Keratinocyte (primary cell): ENCODE results near the gene DVL2. TPM values are rescaled to one million over a fixed set of nuclear protein-coding genes. Genes with fewer than 3 reads are reported as not detected.
A peak's percentile ranks its signal among the peaks of the same experiment; 100 is the strongest.

Experiments used
- DNase-seq: peaks from one replicate; pipeline ENCODE4 v3.0.0-alpha.2; 2011; ENCODE audit warnings: low read depth, missing footprints, low spot score
- FAIRE-seq: peaks from 2 replicates; lab custom pipeline; 2011; peaks lifted over from hg19 to GRCh38; lab: Jason Lieb, UNC
- H2AFZ ChIP-seq: 2 replicates; pipeline ENCODE4 v1.6.0; 2012; ENCODE audit warnings: low read length, control low read depth, inconsistent platforms; ENCODE audit not compliant: control insufficient read depth
- H3K27ac ChIP-seq: 2 replicates; pipeline ENCODE4 v1.5.1; 2011; ENCODE audit warnings: low read length; ENCODE audit not compliant: control insufficient read depth, insufficient read depth
- H3K27me3 ChIP-seq: 3 replicates; pipeline ENCODE4 v1.6.0; 2011; ENCODE audit warnings: low read length; ENCODE audit not compliant: control insufficient read depth, insufficient read depth; ENCODE audit errors: extremely low read depth
- H3K36me3 ChIP-seq, 2 experiments: 2 replicates in 1 of 2; 3 replicates in 1 of 2; pipeline ENCODE4 v1.5.1; 2011; ENCODE audit warnings: low read length in 2 of 2, mild to moderate bottlenecking in 1 of 2; ENCODE audit not compliant: control insufficient read depth in 2 of 2, insufficient read depth in 2 of 2; ENCODE audit errors: extremely low read depth in 1 of 2
- H3K4me1 ChIP-seq: 3 replicates; pipeline ENCODE4 v1.5.1; 2011; ENCODE audit warnings: low read length; ENCODE audit not compliant: control insufficient read depth, insufficient read depth; ENCODE audit errors: extremely low read depth
- H3K4me2 ChIP-seq: 3 replicates; pipeline ENCODE4 v1.6.0; 2011; ENCODE audit warnings: low read depth, low read length; ENCODE audit not compliant: control insufficient read depth, insufficient read depth; ENCODE audit errors: extremely low read depth
- H3K4me3 ChIP-seq, 3 experiments: fragments of 200-600 bp in 1 of 3; sonication (generic) in 1 of 3; 2 replicates in 2 of 3; 3 replicates in 1 of 3; pipeline ENCODE4 v1.5.1; 2011 to 2016; ENCODE audit warnings: low read length in 3 of 3, mild to moderate bottlenecking in 3 of 3, control low read depth in 2 of 3, inconsistent platforms in 1 of 3, low read depth in 1 of 3, mixed read lengths in 1 of 3, mixed run types in 1 of 3, moderate library complexity in 1 of 3; ENCODE audit not compliant: control insufficient read depth in 2 of 3, insufficient read depth in 2 of 3; ENCODE audit errors: extremely low read depth in 1 of 3
- H3K79me2 ChIP-seq: 2 replicates; pipeline ENCODE4 v1.6.0; 2012; ENCODE audit warnings: low read length; ENCODE audit not compliant: control insufficient read depth, insufficient read depth
- H3K9ac ChIP-seq: 3 replicates; pipeline ENCODE4 v1.6.0; 2011; ENCODE audit warnings: low read length; ENCODE audit not compliant: control insufficient read depth, insufficient read depth; ENCODE audit errors: extremely low read depth
- H3K9me1 ChIP-seq: 3 replicates; pipeline ENCODE4 v1.6.0; 2011; ENCODE audit warnings: low read length; ENCODE audit not compliant: control insufficient read depth, insufficient read depth; ENCODE audit errors: extremely low read depth
- H3K9me3 ChIP-seq: 2 replicates; pipeline ENCODE4 v1.5.1; 2012; ENCODE audit warnings: low read depth, low read length; ENCODE audit not compliant: control insufficient read depth
- H4K20me1 ChIP-seq: 3 replicates; pipeline ENCODE4 v1.6.0; 2011; ENCODE audit warnings: low read length; ENCODE audit not compliant: control insufficient read depth, insufficient read depth; ENCODE audit errors: extremely low read depth
- EZH2 ChIP-seq: IDR thresholded peaks from one replicate; pipeline ENCODE4 v1.6.1; 2012; ENCODE audit warnings: inconsistent platforms, mild to moderate bottlenecking, low read length, moderate library complexity
- dilution Hi-C: fragments of 300-500 bp; cut with MboI; formaldehyde crosslinking; loops from one replicate; pipeline ENCODE4 v1.7.0; 2020; ENCODE audit warnings: low sequenced_read_pairs; ENCODE audit not compliant: extremely low pct_ligation_motif_present
- polyA plus RNA-seq, 5 experiments: library from polyadenylated mRNA; depleted of rRNA in 3 of 5; stranded (reverse) in 3 of 5; stranded (forward) in 1 of 5; unstranded in 1 of 5; fragments of >200 nt; gene quantifications; 1 replicate in 1 of 5; 2 replicates in 3 of 5; 3 replicates in 1 of 5; pipeline versions ENCODE4 v1.2.1 to v1.2.3, GENCODE V29; 2011 to 2012; ENCODE audit warnings: missing spikeins in 2 of 5, low read depth in 1 of 5, low replicate concordance in 1 of 5
- TF ChIP-seq, protein P1 (sequence below), 3 experiments: IDR thresholded peaks in 1 of 3; conservative IDR thresholded peaks in 1 of 3; optimal IDR thresholded peaks in 1 of 3; 2 replicates in 2 of 3; 3 replicates in 1 of 3; pipeline versions ENCODE3 to v1.5.1; 2011; ENCODE audit warnings: low read length in 3 of 3, mild to moderate bottlenecking in 3 of 3, moderate library complexity in 2 of 3, control low read depth in 1 of 3, inconsistent platforms in 1 of 3; ENCODE audit not compliant: insufficient read depth in 2 of 3; ENCODE audit errors: extremely low read depth in 1 of 3

The DVL2 gene
- polyA plus RNA-seq, 1 donor (not counting 4 experiments of a cell fraction or from before 2014, with no cell fraction given): 3.7 TPM

DNA sequence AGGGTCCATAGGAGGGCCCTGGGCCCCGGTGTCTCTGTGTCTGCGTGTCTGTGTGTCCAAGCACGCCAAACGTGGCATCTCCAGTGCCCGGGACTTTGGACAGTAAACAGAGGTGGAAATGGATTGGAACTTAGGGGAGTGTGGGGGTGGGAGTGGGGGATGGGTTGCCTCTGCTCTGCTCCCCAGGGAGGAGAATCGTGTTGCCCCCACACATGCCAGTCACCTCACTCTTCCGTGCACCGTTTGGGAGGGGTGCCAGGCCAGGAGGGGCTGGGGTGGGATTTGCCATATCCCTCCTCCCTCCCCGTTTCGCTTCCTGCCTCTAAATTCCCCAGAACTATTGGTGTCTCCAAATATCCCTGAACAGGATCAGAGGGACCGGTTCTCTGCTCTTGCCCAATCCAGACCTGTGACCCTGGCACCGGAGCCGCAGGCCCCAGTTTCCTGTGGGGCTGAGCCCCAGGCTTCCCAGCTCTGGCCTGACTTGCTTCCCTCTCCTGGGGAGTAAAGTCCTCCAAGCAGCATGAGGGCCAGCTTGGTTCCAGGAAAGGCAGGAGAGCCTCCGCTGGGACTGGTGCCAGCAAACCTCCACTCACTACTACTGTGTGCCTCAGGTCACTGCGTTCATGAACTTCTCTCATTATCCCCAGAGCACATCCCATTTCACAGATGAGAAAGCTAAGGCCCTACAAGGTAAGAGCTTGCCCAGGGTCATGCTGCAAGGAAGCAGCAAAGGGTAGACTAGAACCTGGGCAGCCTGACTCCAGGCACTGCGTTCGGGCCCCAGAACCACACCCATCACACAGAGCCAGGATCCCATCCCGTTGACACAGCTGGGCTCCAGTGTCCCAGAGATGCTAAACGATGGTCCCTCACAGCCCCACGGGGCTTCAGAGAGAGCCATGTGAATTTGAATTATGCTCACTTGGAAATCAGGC, 54.7 kb downstream of the DVL2 start, which contains the start of gene ASGR1:
Gene ASGR1 (minus strand): TSS at position 54 of the 938 bp plus-strand sequence. CDS start 807 bp downstream, outside the sequence.
- H3K79me2 ChIP-seq: no peaks in the 10 kb centered on the region
- FAIRE-seq: no peak
- peaks cover 7% of the 10 kb centered on the region for H3K4me1 ChIP-seq
- no peak for DNase-seq
- H3K4me3 ChIP-seq: no peak within 1 kb of the TSS
- peak within 1 kb of the TSS; percentile 61 for H3K4me2 ChIP-seq
- TF ChIP-seq, protein P1, sequence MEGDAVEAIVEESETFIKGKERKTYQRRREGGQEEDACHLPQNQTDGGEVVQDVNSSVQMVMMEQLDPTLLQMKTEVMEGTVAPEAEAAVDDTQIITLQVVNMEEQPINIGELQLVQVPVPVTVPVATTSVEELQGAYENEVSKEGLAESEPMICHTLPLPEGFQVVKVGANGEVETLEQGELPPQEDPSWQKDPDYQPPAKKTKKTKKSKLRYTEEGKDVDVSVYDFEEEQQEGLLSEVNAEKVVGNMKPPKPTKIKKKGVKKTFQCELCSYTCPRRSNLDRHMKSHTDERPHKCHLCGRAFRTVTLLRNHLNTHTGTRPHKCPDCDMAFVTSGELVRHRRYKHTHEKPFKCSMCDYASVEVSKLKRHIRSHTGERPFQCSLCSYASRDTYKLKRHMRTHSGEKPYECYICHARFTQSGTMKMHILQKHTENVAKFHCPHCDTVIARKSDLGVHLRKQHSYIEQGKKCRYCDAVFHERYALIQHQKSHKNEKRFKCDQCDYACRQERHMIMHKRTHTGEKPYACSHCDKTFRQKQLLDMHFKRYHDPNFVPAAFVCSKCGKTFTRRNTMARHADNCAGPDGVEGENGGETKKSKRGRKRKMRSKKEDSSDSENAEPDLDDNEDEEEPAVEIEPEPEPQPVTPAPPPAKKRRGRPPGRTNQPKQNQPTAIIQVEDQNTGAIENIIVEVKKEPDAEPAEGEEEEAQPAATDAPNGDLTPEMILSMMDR (optimal IDR thresholded peaks at IDR 0.05 in 1 of 3, IDR thresholded peaks at IDR 0.05 in 1 of 3, conservative IDR thresholded peaks at IDR 0.05 in 1 of 3; ENCODE audit: extremely low read depth in 1 of 3, insufficient read depth in 2 of 3, low read length in 3 of 3): no peak
- no peak for TF ChIP-seq EZH2
- peaks cover 22% of the 10 kb centered on the region for H3K27me3 ChIP-seq
- H3K36me3 ChIP-seq: no peaks in the 10 kb centered on the region
- dilution Hi-C loops: no loop called here
- H3K9me3 ChIP-seq: no peaks in the 10 kb centered on the region
- no peak within 1 kb of the TSS for H2AFZ ChIP-seq
- no peak within 1 kb of the TSS for H3K9ac ChIP-seq
- H4K20me1 ChIP-seq: no peaks in the 10 kb centered on the region
- no peaks in the 10 kb centered on the region for H3K9me1 ChIP-seq
- no peak within 1 kb of the TSS for H3K27ac ChIP-seq

DNA sequence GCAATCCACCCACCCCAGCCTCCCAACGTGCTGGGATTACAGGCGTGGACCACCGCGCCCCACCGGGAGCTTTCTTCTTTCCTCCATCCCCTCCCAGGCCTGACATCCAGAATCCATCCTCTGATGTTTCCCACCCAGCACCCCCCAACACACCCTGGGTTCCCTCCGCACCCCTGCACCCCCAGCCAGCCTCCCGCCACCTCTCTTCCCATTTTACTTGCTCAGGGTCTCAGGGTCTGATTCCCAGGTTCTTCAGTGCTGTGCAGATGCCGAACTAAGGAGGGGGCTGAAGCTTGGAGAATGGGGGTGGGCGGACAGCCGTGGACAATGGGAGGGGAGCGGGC, 55.4 kb downstream of the DVL2 start:
- H3K79me2 ChIP-seq: no peaks in the 10 kb centered on the region
- H3K36me3 ChIP-seq: no peaks in the 10 kb centered on the region
- no peak overlapping the region for H3K4me3 ChIP-seq
- no peak overlapping the region for H2AFZ ChIP-seq
- H3K9me3 ChIP-seq: no peaks in the 10 kb centered on the region
- no peaks in the 10 kb centered on the region for H3K9me1 ChIP-seq
- dilution Hi-C loops: no loop called here
- FAIRE-seq (no peak), DNase-seq (no peak)
- H3K27ac ChIP-seq: no peak overlapping the region
- peaks cover 22% of the 10 kb centered on the region for H3K27me3 ChIP-seq
- H3K4me2 ChIP-seq: no peak overlapping the region
- peaks cover 7% of the 10 kb centered on the region for H3K4me1 ChIP-seq
- TF ChIP-seq, protein P1 (optimal IDR thresholded peaks at IDR 0.05 in 1 of 3, IDR thresholded peaks at IDR 0.05 in 1 of 3, conservative IDR thresholded peaks at IDR 0.05 in 1 of 3; ENCODE audit: extremely low read depth in 1 of 3, insufficient read depth in 2 of 3, low read length in 3 of 3): no peak
- TF ChIP-seq EZH2: no peak
- H4K20me1 ChIP-seq: no peaks in the 10 kb centered on the region
- H3K9ac ChIP-seq: no peak overlapping the region
